Tibial nerve (tissue), 4 donors: ENCODE data around the gene LSP1. TPM values are rescaled to one million over a fixed set of nuclear protein-coding genes. Genes with fewer than 3 reads are reported as not detected.

Experiments
- DNase-seq, 2 donors: peaks; one replicate each; pipeline ENCODE4 v3.0.0-alpha.2; 2019; ENCODE audit warnings: low spot score in 2 of 2
- H3K27ac ChIP-seq, 4 donors: fragments of 200-600 bp; sonication (generic) in 3 of 4; one replicate each; pipeline ENCODE4 v1.5.1; 2017 to 2019; ENCODE audit warnings: mild to moderate bottlenecking in 1 of 4
- H3K27me3 ChIP-seq, 2 donors: fragments of 200-600 bp; sonication (generic) in 1 of 2; one replicate each; pipeline versions ENCODE4 v1.5.1 to v1.6.0; 2017 to 2019
- H3K36me3 ChIP-seq, 3 donors: fragments of 200-600 bp; sonication (generic); one replicate each; pipeline ENCODE4 v1.5.1; 2018 to 2019
- H3K4me1 ChIP-seq, 4 donors: fragments of 200-600 bp; sonication (generic) in 3 of 4; one replicate each; pipeline ENCODE4 v1.5.1; 2017 to 2019
- H3K4me3 ChIP-seq, 4 donors: fragments of 200-600 bp; sonication (generic) in 3 of 4; one replicate each; pipeline ENCODE4 v1.5.1; 2017 to 2019; ENCODE audit warnings: mild to moderate bottlenecking in 1 of 4, moderate library complexity in 1 of 4
- H3K9me3 ChIP-seq, 4 donors: fragments of 200-600 bp; sonication (generic) in 3 of 4; one replicate each; pipeline ENCODE4 v1.5.1; 2017 to 2019
- CTCF ChIP-seq, 5 experiments: fragments of 200-600 bp in 3 of 5; fragments of 450-650 bp in 2 of 5; sonication (generic) in 3 of 5; IDR thresholded peaks; one replicate each; pipeline ENCODE4 v1.5.1; 2016 to 2019; ENCODE audit warnings: antibody characterized with exemption in 5 of 5, mild to moderate bottlenecking in 3 of 5, moderate library complexity in 2 of 5
- EP300 ChIP-seq, 2 donors: sonication (generic); formaldehyde crosslinking; IDR thresholded peaks; one replicate each; pipeline ENCODE4 v1.6.1; 2017; ENCODE audit warnings: antibody characterized with exemption in 2 of 2, mild to moderate bottlenecking in 1 of 2
- POLR2A ChIP-seq, 2 donors: fragments of 450-650 bp; IDR thresholded peaks; one replicate each; pipeline ENCODE4 v1.6.1; 2017; ENCODE audit warnings: antibody characterized with exemption in 2 of 2, mild to moderate bottlenecking in 2 of 2, moderate library complexity in 2 of 2
- WGBS, 2 donors: methylation state at CpG; one replicate each; pipeline ENCODE4 v1.1.5; 2018; 5-methylcytosine and 5-hydroxymethylcytosine counted together
- total RNA-seq, 4 donors: library from RNA; depleted of rRNA; stranded (reverse); fragments of >200 nt; gene quantifications; one replicate each; pipeline ENCODE4 v1.1.0, GENCODE V29; 2016

LSP1 gene
- total RNA-seq, 4 donors from 2014 or later = 36.9 to 69.0 (median 50.2) TPM

GRCh38 chr11:1920128-1920908 is 67.4 kb downstream of the LSP1 start:
- DNase-seq = no peak
- Histone ChIP-seq H3K4me3 (no peak overlapping the region), H3K27me3 (no peaks in the 10 kb centered on the region), H3K9me3 (no peaks in the 10 kb centered on the region), H3K27ac (peak overlapping the region in 2 of 4 donors; percentile 67 to 81), H3K4me1 (peaks cover 0 to 53% (median 5%) of the 10 kb centered on the region in 4 donors), H3K36me3 (no peaks in the 10 kb centered on the region)
- 88 to 91% methylated on average over 20 to 25 of the region's 25 CpGs for WGBS, 2 donors
- TF ChIP-seq POLR2A (IDR thresholded peaks at IDR 0.05) = no peak
- TF ChIP-seq CTCF (IDR thresholded peaks at IDR 0.05) = no peak
- TF ChIP-seq EP300 (IDR thresholded peaks at IDR 0.05) = no peak

- Histone ChIP-seq H3K4me3 (no peak overlapping the region), H3K4me1 (peaks cover 0 to 53% (median 5%) of the 10 kb centered on the region in 4 donors), H3K9me3 (no peaks in the 10 kb centered on the region), H3K27me3 (no peaks in the 10 kb centered on the region), H3K27ac (peak overlapping the region in 2 of 4 donors; percentile 67 to 81), H3K36me3 (no peaks in the 10 kb centered on the region)
- no peak for DNase-seq
- 47 to 70% methylated on average over 12 to 21 of the region's 21 CpGs for WGBS, 2 donors
- TF ChIP-seq EP300 (IDR thresholded peaks at IDR 0.05) (no peak), POLR2A (IDR thresholded peaks at IDR 0.05) (no peak), CTCF (IDR thresholded peaks at IDR 0.05) (no peak)
Measured at GRCh38 chr11:1920909-1921573, 68.2 kb downstream of the LSP1 start.

- WGBS, 2 donors = 34 to 43% methylated on average over 18 of the region's 18 CpGs
- peak in 1 of 2 donors; percentile 40 for DNase-seq
- TF ChIP-seq POLR2A (IDR thresholded peaks at IDR 0.05) = no peak
- no peak for TF ChIP-seq CTCF (IDR thresholded peaks at IDR 0.05)
- no peak for TF ChIP-seq EP300 (IDR thresholded peaks at IDR 0.05)
- Histone ChIP-seq H3K4me1 (peaks cover 0 to 57% (median 5%) of the 10 kb centered on the region in 4 donors), H3K36me3 (no peaks in the 10 kb centered on the region), H3K27me3 (no peaks in the 10 kb centered on the region), H3K9me3 (no peaks in the 10 kb centered on the region), H3K4me3 (no peak overlapping the region), H3K27ac (peak overlapping the region in 2 of 4 donors; percentile 67 to 81)
Measured at GRCh38 chr11:1921574-1922141, 68.8 kb downstream of the LSP1 start.

- TF ChIP-seq POLR2A (IDR thresholded peaks at IDR 0.05) (no peak), EP300 (IDR thresholded peaks at IDR 0.05) (no peak), CTCF (IDR thresholded peaks at IDR 0.05) (no peak)
- Histone ChIP-seq H3K9me3 (no peaks in the 10 kb centered on the region), H3K4me1 (peaks cover 0 to 57% (median 2%) of the 10 kb centered on the region in 4 donors), H3K27me3 (no peaks in the 10 kb centered on the region), H3K36me3 (no peaks in the 10 kb centered on the region), H3K27ac (peak overlapping the region in 2 of 4 donors; percentile 24 to 67), H3K4me3 (no peak overlapping the region)
- 54 to 61% methylated on average over 8 of the region's 14 CpGs for WGBS, 2 donors
- no peak for DNase-seq
Measured at GRCh38 chr11:1922481-1923081, 69.7 kb downstream of the LSP1 start.
